Stomach smooth muscle (tissue), 2 donors: Measurements from ENCODE around the gene KCNG2.

Experiments
- H3K27ac ChIP-seq: one replicate; pipeline ENCODE4 v1.7.0; 2013; ENCODE audit warnings: mild to moderate bottlenecking, low read length, inconsistent platforms
- H3K27me3 ChIP-seq, 2 donors: one replicate each; pipeline ENCODE4 v1.7.0; 2013; ENCODE audit warnings: low read length in 2 of 2; ENCODE audit not compliant: insufficient read depth in 2 of 2, control insufficient read depth in 1 of 2
- H3K36me3 ChIP-seq, 2 donors: one replicate each; pipeline ENCODE4 v1.7.0; 2013; ENCODE audit warnings: low read length in 2 of 2; ENCODE audit not compliant: control insufficient read depth in 2 of 2, insufficient read depth in 2 of 2
- H3K4me1 ChIP-seq: one replicate; pipeline ENCODE4 v1.7.0; 2013; ENCODE audit warnings: low read length; ENCODE audit not compliant: control insufficient read depth, insufficient read depth
- H3K4me3 ChIP-seq, 2 donors: one replicate each; pipeline ENCODE4 v1.7.0; 2013; ENCODE audit warnings: low read length in 2 of 2
- H3K9ac ChIP-seq, 2 donors: one replicate each; pipeline ENCODE4 v1.7.0; 2013; ENCODE audit warnings: low read length in 2 of 2, mild to moderate bottlenecking in 1 of 2
- H3K9me3 ChIP-seq, 2 donors: one replicate each; pipeline ENCODE4 v1.7.0; 2013; ENCODE audit warnings: low read length in 2 of 2; ENCODE audit not compliant: control insufficient read depth in 2 of 2
- donor health status: healthy.
- donor health status: Pancreatic carcinoma.

Gene KCNG2

GRCh38 chr18:79819968-79820351 lies 22.2 kb downstream of the KCNG2 start:
- Histone ChIP-seq H3K27ac (no peak overlapping the region), H3K4me1 (no peaks in the 10 kb centered on the region), H3K4me3 (no peak overlapping the region), H3K36me3 (no peaks in the 10 kb centered on the region), H3K9ac (no peak overlapping the region), H3K9me3 (no peaks in the 10 kb centered on the region), H3K27me3 (peaks cover 8 to 19% of the 10 kb centered on the region in 2 donors)

- Histone ChIP-seq H3K27me3 (no peaks in the 10 kb centered on the region), H3K36me3 (no peaks in the 10 kb centered on the region), H3K27ac (no peak overlapping the region), H3K9ac (no peak overlapping the region), H3K4me3 (no peak overlapping the region), H3K9me3 (no peaks in the 10 kb centered on the region), H3K4me1 (no peaks in the 10 kb centered on the region)
Observed at GRCh38 chr18:79823120-79823519, 25.4 kb downstream of the KCNG2 start.

GRCh38 chr18:79825913-79826312 lies 28.2 kb downstream of the KCNG2 start:
- Histone ChIP-seq H3K27ac (no peak overlapping the region), H3K4me3 (no peak overlapping the region), H3K9me3 (peaks cover 0 to 4% of the 10 kb centered on the region in 2 donors), H3K36me3 (no peaks in the 10 kb centered on the region), H3K9ac (no peak overlapping the region), H3K4me1 (no peaks in the 10 kb centered on the region), H3K27me3 (peaks cover 0 to 2% of the 10 kb centered on the region in 2 donors)

GRCh38 chr18:79826966-79827365 lies 29.2 kb downstream of the KCNG2 start:
- Histone ChIP-seq H3K36me3 (no peaks in the 10 kb centered on the region), H3K27me3 (peaks cover 0 to 2% of the 10 kb centered on the region in 2 donors), H3K9me3 (peaks cover 0 to 4% of the 10 kb centered on the region in 2 donors), H3K4me3 (no peak overlapping the region), H3K4me1 (no peaks in the 10 kb centered on the region), H3K9ac (no peak overlapping the region), H3K27ac (no peak overlapping the region)

GRCh38 chr18:79828258-79828657 lies 30.5 kb downstream of the KCNG2 start:
- H3K27me3 ChIP-seq = peaks cover 0 to 2% of the 10 kb centered on the region in 2 donors
- H3K4me1 ChIP-seq = no peaks in the 10 kb centered on the region
- H3K4me3 ChIP-seq = no peak overlapping the region
- H3K9me3 ChIP-seq = peaks cover 0 to 4% of the 10 kb centered on the region in 2 donors
- H3K27ac ChIP-seq = no peak overlapping the region
- H3K36me3 ChIP-seq = no peaks in the 10 kb centered on the region
- no peak overlapping the region for H3K9ac ChIP-seq

GRCh38 chr18:79829136-79829854 lies 31.6 kb downstream of the KCNG2 start:
- H3K9me3 ChIP-seq = peaks cover 0 to 4% of the 10 kb centered on the region in 2 donors
- no peak overlapping the region for H3K27ac ChIP-seq
- no peak overlapping the region for H3K4me3 ChIP-seq
- H3K36me3 ChIP-seq = no peaks in the 10 kb centered on the region
- no peak overlapping the region for H3K9ac ChIP-seq
- no peaks in the 10 kb centered on the region for H3K4me1 ChIP-seq
- H3K27me3 ChIP-seq = peaks cover 0 to 5% of the 10 kb centered on the region in 2 donors

- Histone ChIP-seq H3K9ac (no peak overlapping the region), H3K4me3 (no peak overlapping the region), H3K9me3 (peaks cover 0 to 4% of the 10 kb centered on the region in 2 donors), H3K36me3 (no peaks in the 10 kb centered on the region), H3K4me1 (no peaks in the 10 kb centered on the region), H3K27me3 (peaks cover 4 to 6% of the 10 kb centered on the region in 2 donors), H3K27ac (no peak overlapping the region)
Observed at GRCh38 chr18:79832169-79832568, 34.4 kb downstream of the KCNG2 start.

GRCh38 chr18:79834834-79835233 lies 37.1 kb downstream of the KCNG2 start:
- H3K4me3 ChIP-seq = no peak overlapping the region
- H3K27me3 ChIP-seq = peaks cover 4 to 5% of the 10 kb centered on the region in 2 donors
- H3K36me3 ChIP-seq = no peaks in the 10 kb centered on the region
- no peaks in the 10 kb centered on the region for H3K4me1 ChIP-seq
- no peak overlapping the region for H3K9ac ChIP-seq
- no peak overlapping the region for H3K27ac ChIP-seq
- H3K9me3 ChIP-seq = no peaks in the 10 kb centered on the region

- Histone ChIP-seq H3K27me3 (peaks cover 0 to 2% of the 10 kb centered on the region in 2 donors), H3K9ac (no peak overlapping the region), H3K27ac (no peak overlapping the region), H3K4me3 (no peak overlapping the region), H3K9me3 (peaks cover 0 to 9% of the 10 kb centered on the region in 2 donors), H3K4me1 (no peaks in the 10 kb centered on the region), H3K36me3 (no peaks in the 10 kb centered on the region)
Observed at GRCh38 chr18:79841936-79842335, 44.2 kb downstream of the KCNG2 start.

- no peaks in the 10 kb centered on the region for H3K27me3 ChIP-seq
- H3K4me3 ChIP-seq = no peak overlapping the region
- no peak overlapping the region for H3K9ac ChIP-seq
- H3K9me3 ChIP-seq = peaks cover 0 to 9% of the 10 kb centered on the region in 2 donors
- H3K36me3 ChIP-seq = no peaks in the 10 kb centered on the region
- H3K27ac ChIP-seq = no peak overlapping the region
- H3K4me1 ChIP-seq = no peaks in the 10 kb centered on the region
Observed at GRCh38 chr18:79844999-79845563, 47.3 kb downstream of the KCNG2 start.

GRCh38 chr18:79846936-79847557 lies 49.3 kb downstream of the KCNG2 start:
- Histone ChIP-seq H3K27ac (no peak overlapping the region), H3K4me1 (no peaks in the 10 kb centered on the region), H3K9ac (no peak overlapping the region), H3K9me3 (peaks cover 0 to 5% of the 10 kb centered on the region in 2 donors), H3K36me3 (no peaks in the 10 kb centered on the region), H3K27me3 (no peaks in the 10 kb centered on the region), H3K4me3 (no peak overlapping the region)
